Activated CD8-positive, alpha-beta memory T cell treated with anti-CD3 and anti-CD28 coated beads for 36 hours (primary cell): Measurements from ENCODE around the gene GABRB1. TPM values are rescaled to one million over a fixed set of nuclear protein-coding genes. Genes with fewer than 3 reads are reported as not detected.

Source experiments
- CTCF ChIA-PET: fragments of 350-600 bp; sonication (Branson Sonifier 250); formaldehyde crosslinking; loops from one replicate; lab custom pipeline; 2021; ENCODE audit warnings: antibody characterized with exemption; lab: Charles Lee
- POLR2A ChIA-PET: fragments of 350-600 bp; sonication (Branson Sonifier 250); formaldehyde crosslinking; loops from one replicate; lab custom pipeline; 2021; ENCODE audit warnings: antibody characterized with exemption; lab: Charles Lee
- total RNA-seq, 2 experiments: library from RNA; stranded (reverse); gene quantifications; one replicate each; pipeline ENCODE4 v1.2.3, GENCODE V29; 2021

The GABRB1 gene
- total RNA-seq, 2 experiments from 2014 or later = not detected

GRCh38 chr4:47193179-47193578 lies 161.8 kb downstream of the GABRB1 start:
- POLR2A ChIA-PET = no interaction called here
- CTCF ChIA-PET = no interaction called here

- POLR2A ChIA-PET = no interaction called here
- CTCF ChIA-PET = no interaction called here
These were observed 162.8 kb downstream of the GABRB1 start for GRCh38 chr4:47194036-47194737.

DNA sequence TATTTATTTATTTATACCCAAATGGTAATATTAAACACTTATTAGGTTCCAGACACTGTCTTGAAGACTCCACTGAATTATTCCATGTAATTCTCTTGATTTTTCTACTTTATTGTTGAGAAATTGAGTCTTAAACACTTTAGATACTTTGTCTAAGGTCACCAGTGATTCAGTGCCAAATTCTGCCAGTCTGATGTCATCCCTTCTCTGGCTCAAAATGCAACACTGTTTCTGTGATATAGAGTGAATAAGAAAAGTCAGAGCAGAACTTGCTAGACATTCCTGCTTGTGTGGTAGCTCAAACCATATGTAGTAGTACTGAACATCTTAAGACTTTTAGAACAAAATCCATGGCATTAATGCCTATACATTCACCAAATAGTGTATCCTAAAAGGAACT lies 164.3 kb downstream of the GABRB1 start:
- POLR2A ChIA-PET = no interaction called here
- CTCF ChIA-PET = no interaction called here

GRCh38 chr4:47198791-47199190 lies 167.4 kb downstream of the GABRB1 start:
- POLR2A ChIA-PET = no interaction called here
- CTCF ChIA-PET = no interaction called here

- CTCF ChIA-PET = no interaction called here
- POLR2A ChIA-PET = no interaction called here
These were observed 172.2 kb downstream of the GABRB1 start for GRCh38 chr4:47203593-47203992.

DNA sequence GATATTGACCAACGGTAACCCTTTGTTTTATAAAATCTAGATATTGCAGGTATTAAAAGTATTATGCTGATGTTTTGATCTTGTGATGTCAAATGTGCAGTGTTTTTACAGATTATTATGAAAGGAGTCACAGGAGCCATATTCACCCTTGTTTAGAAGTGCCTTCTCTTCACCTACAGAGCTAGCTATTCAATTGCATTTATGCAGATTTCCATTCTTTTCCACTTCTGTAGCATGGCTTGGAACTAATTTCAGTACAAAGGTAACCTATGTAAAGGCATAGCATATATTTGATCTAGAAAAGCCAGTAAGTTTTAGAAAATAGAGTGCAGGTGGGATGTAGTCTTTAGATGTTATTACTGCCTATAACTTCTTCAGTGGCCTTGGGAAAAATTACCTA lies 176.2 kb downstream of the GABRB1 start:
- CTCF ChIA-PET = no interaction called here
- POLR2A ChIA-PET = no interaction called here

- CTCF ChIA-PET = no interaction called here
These were observed 178.5 kb downstream of the GABRB1 start for GRCh38 chr4:47209833-47210232.

GRCh38 chr4:47210828-47211227 lies 179.5 kb downstream of the GABRB1 start:
- ChIA-PET POLR2A (no interaction called here), CTCF (no interaction called here)

More at GRCh38 chr4:47209833-47210232, 178.5 kb downstream of the GABRB1 start:
- POLR2A ChIA-PET = no interaction called here

DNA sequence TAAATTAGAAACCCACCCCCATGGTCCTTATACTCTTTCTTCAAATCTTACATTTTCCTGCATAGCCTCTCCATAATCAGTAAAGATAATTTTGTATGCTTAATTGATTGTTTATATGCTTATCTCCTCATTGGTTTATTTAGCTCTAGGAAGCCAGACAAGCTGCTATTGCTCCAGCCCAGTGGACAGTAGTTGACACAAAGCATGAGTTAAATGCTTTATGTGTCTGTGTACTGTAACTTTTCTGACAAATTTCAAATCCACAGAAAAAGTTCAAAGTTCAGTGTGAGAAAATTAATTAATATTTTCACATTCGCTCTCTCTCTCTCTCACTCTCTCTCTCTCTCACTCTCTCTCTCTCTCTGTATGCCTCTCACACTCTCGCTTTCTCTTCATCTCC lies 181.7 kb downstream of the GABRB1 start:
- ChIA-PET POLR2A (no interaction called here), CTCF (no interaction called here)

- ChIA-PET CTCF (no interaction called here), POLR2A (no interaction called here)
These were observed 182.2 kb downstream of the GABRB1 start for GRCh38 chr4:47213539-47213938.

DNA sequence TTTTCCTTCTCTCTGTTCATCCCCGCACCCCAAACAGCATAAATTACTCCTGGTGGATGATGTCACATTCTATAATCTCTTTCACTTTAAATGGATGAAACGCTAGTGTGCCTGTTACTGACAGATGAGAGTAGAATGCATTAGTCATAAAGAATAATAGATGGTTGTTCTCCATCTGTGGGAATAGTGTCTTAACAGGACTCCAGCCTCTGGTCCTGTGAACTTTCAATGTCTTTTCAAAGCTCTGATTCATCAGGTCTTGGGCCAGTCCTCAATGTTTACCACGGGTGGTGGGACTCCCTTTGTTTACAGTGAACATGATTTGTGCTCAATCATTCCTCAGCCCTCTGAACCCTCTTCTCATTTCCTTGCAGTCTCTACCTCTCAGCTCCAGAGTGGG lies 182.6 kb downstream of the GABRB1 start:
- ChIA-PET CTCF (no interaction called here), POLR2A (no interaction called here)

GRCh38 chr4:47215759-47216158 lies 184.4 kb downstream of the GABRB1 start:
- ChIA-PET CTCF (no interaction called here), POLR2A (no interaction called here)

DNA sequence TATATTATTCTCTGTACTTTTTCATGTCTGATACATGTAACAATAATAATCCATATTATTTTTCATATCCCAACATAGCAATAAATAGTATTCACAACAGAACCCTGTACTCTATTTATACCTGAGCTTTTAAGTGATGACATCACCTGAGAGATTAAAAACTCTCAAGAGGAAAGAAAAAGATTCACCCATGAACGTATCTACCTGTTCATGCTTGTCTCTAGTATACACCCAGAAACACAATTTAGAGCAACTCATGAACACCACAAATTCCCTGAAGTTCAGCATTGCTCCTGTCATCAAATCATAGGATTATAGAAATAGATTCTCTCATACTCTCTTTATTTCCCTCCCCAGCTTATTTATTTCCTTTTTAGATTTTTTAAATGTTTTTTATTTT lies 185.9 kb downstream of the GABRB1 start:
- ChIA-PET CTCF (interaction anchor here (0.5 kb wide), 1 partner anchor 212 kb away, joined by 3 read pairs; no protein-coding TSS in a partner anchor), POLR2A (no interaction called here)

- ChIA-PET POLR2A (no interaction called here), CTCF (interaction anchor here (0.5 kb wide), 1 partner anchor 212 kb away, joined by 3 read pairs; no protein-coding TSS in a partner anchor)
These were observed 186.5 kb downstream of the GABRB1 start for GRCh38 chr4:47217884-47218283.

DNA sequence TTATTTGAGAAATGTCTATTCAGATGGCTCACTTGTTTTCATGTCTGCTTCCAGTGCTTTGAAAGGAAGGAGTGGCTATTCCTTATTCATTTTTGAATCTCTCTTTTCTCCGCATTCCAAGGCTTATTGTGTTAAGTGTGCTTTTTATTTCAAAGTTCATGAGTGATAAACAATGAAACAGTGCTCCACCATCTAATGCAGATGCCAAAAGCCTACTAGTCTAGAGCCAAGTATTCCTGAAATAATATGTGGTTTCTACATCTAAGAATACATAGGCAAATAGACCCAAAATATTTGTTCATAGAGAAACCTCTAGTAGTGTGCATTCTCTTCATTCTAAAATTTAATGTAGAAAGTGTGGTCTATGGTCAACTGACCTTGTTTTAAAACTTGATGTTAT lies 187.3 kb downstream of the GABRB1 start:
- CTCF ChIA-PET = no interaction called here
- POLR2A ChIA-PET = no interaction called here

GRCh38 chr4:47219586-47219985 lies 188.2 kb downstream of the GABRB1 start:
- POLR2A ChIA-PET = no interaction called here
- CTCF ChIA-PET = no interaction called here

GRCh38 chr4:47221721-47222120 lies 190.4 kb downstream of the GABRB1 start:
- CTCF ChIA-PET = no interaction called here
- POLR2A ChIA-PET = no interaction called here

GRCh38 chr4:47222276-47222675 lies 190.9 kb downstream of the GABRB1 start:
- CTCF ChIA-PET = no interaction called here
- POLR2A ChIA-PET = no interaction called here

GRCh38 chr4:47224361-47224760 lies 193.0 kb downstream of the GABRB1 start:
- CTCF ChIA-PET = no interaction called here
- POLR2A ChIA-PET = no interaction called here

GRCh38 chr4:47235721-47236120 lies 204.4 kb downstream of the GABRB1 start:
- CTCF ChIA-PET = no interaction called here
- POLR2A ChIA-PET = no interaction called here

- ChIA-PET CTCF (no interaction called here), POLR2A (no interaction called here)
These were observed 207.3 kb downstream of the GABRB1 start for GRCh38 chr4:47238667-47239066.

GRCh38 chr4:47239649-47240048 lies 208.3 kb downstream of the GABRB1 start:
- POLR2A ChIA-PET = no interaction called here
- CTCF ChIA-PET = no interaction called here
